Bronchial smooth muscle cell (primary cell): Measurements from ENCODE around the gene MTARC1. TPM values are rescaled to one million over a fixed set of nuclear protein-coding genes. Genes with fewer than 3 reads are reported as not detected.

ENCODE experiments used
- total RNA-seq: library from RNA; depleted of rRNA; stranded (reverse); fragments of >200 nt; gene quantifications from 2 replicates; pipeline ENCODE4 v1.2.1, GENCODE V29; 2014

Gene MTARC1
- 0.16 and 0.86 TPM in 2 replicates for total RNA-seq

DNA sequence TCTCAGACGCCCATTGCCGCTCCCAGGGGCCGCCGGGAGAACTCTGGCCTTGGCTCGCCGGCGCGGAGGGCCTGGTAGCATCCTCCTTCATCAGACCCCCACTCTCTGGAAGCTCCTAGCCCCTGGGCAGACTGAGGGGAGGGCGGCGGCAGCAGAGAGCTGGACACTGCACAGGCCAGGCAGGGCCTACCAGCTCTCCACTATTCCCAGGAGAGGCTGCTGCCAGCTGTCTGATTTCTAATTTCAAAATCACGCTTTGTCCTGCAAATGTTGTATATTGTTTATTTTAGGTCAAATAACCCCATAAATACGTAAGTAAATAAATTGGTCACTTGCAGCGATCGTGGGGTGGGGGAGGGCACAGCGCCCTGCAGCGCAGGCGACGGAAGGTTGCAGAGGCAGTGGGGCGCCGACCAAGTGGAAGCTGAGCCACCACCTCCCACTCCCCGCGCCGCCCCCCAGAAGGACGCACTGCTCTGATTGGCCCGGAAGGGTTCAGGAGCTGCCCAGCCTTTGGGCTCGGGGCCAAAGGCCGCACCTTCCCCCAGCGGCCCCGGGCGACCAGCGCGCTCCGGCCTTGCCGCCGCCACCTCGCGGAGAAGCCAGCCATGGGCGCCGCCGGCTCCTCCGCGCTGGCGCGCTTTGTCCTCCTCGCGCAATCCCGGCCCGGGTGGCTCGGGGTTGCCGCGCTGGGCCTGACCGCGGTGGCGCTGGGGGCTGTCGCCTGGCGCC lies at the start of gene MTARC1:
MTARC1 (plus strand) TSS at position 577 of the 732 bp plus-strand sequence; CDS start at position 609, 32 bp downstream.

DNA sequence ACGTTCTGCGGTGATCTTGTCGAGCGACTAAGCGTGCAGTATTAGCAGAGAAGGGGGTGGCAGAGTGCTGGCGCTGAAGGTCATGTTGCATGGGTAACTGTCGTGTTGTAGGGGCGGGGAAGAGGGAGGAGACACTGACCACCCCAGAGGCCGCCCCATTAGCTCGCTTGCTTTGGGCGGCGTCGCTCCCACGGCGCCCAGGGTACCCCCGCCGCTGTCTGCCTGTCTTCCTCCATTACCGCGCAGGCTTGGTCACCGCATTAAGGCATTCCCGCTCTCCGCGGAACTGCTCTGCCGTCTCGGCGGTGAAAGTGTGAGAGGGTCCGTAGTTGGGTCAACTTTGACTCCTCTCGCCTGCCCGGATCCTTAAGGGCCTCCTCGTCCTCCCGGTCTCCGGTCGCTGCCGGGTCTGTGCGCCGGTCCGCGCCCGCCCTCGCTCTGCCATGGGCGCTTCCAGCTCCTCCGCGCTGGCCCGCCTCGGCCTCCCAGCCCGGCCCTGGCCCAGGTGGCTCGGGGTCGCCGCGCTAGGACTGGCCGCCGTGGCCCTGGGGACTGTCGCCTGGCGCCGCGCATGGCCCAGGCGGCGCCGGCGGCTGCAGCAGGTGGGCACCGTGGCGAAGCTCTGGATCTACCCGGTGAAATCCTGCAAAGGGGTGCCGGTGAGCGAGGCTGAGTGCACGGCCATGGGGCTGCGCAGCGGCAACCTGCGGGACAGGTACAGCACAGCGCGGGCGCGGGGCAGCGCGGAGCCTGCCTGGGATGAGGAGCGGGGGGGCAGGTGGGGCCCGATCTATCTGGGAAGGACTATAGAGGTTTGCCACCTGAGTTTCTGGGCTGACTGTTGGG lies 38.4 kb upstream of the MTARC1 start, which contains the start of gene MTARC2:
MTARC2 (plus strand) TSS at position 234 of the 846 bp plus-strand sequence; CDS start at position 444, 210 bp downstream.

Other genes starting within 250 kb of the MTARC1 start
- 0.09 and 0.16 TPM in 2 replicates for gene C1orf115, start 96.5 kb upstream of the MTARC1 start, total RNA-seq
- gene MTARC2, start 38.6 kb upstream of the MTARC1 start, total RNA-seq: 2.4 and 5.3 TPM in 2 replicates
- 4.7 and 6.1 TPM in 2 replicates for gene HLX, start 92.5 kb downstream of the MTARC1 start, total RNA-seq